Testis (tissue), 3 donors: ENCODE results near the gene ATP1B3. TPM values are rescaled to one million over a fixed set of nuclear protein-coding genes. Genes with fewer than 3 reads are reported as not detected.

Experiments
- DNase-seq: peaks from one replicate; pipeline ENCODE4 v3.0.0-alpha.2; 2019
- H3K27ac ChIP-seq, 2 donors: fragments of 200-600 bp; sonication (generic); one replicate each; pipeline ENCODE4 v1.5.1; 2019
- H3K27me3 ChIP-seq: fragments of 200-600 bp; sonication (generic); one replicate; pipeline ENCODE4 v1.5.1; 2019
- H3K36me3 ChIP-seq: fragments of 200-600 bp; sonication (generic); one replicate; pipeline ENCODE4 v1.5.1; 2017; ENCODE audit warnings: low read depth; ENCODE audit errors: missing control alignments
- H3K4me1 ChIP-seq: fragments of 200-600 bp; sonication (generic); one replicate; pipeline ENCODE4 v1.5.1; 2019
- H3K4me3 ChIP-seq, 2 donors: fragments of 200-600 bp; sonication (generic); one replicate each; pipeline ENCODE4 v1.5.1; 2017 to 2019
- H3K9me3 ChIP-seq: fragments of 200-600 bp; sonication (generic); one replicate; pipeline ENCODE4 v1.5.1; 2017
- POLR2A ChIP-seq: fragments of 450-650 bp; IDR thresholded peaks from one replicate; pipeline ENCODE4 v1.6.1; 2017; ENCODE audit warnings: antibody characterized with exemption, mild to moderate bottlenecking, moderate library complexity
- WGBS, 2 donors: methylation state at CpG; one replicate each; pipeline ENCODE4 v1.1.5; 2018; 5-methylcytosine and 5-hydroxymethylcytosine counted together
- intact Hi-C: fragments of 100-400 bp; cut with DNase I; formaldehyde crosslinking; loops from one replicate; pipeline ENCODE4 v1.15.1; 2023; ENCODE audit warnings: low total_unique reads
- polyA plus RNA-seq: library from polyadenylated mRNA; stranded (reverse); fragments of 350-450 nt; fragmentation: Illumina TruSeq; extraction: RNeasy Lipid Tissue Mini Kit (QIAGEN cat#74804); gene quantifications from one replicate; pipeline ENCODE4 v1.2.3, GENCODE V29; 2014; ENCODE audit warnings: low read depth, low replicate concordance; ENCODE audit not compliant: insufficient read depth
- total RNA-seq, 2 donors: library from RNA; depleted of rRNA; stranded (reverse); fragments of >200 nt; gene quantifications; one replicate each; pipeline ENCODE4 v1.2.3, GENCODE V29; 2016
- TF ChIP-seq, protein P1 (sequence below), 3 experiments: fragments of 450-650 bp in 2 of 3; fragments of 200-600 bp in 1 of 3; sonication (generic) in 1 of 3; IDR thresholded peaks; one replicate each; pipeline ENCODE4 v1.5.1; 2016 to 2019; ENCODE audit warnings: antibody characterized with exemption in 3 of 3, mild to moderate bottlenecking in 2 of 3, moderate library complexity in 1 of 3

ATP1B3 gene
- total and polyA plus RNA-seq, 3 donors from 2014 or later: 47.1 to 147 (median 79.5) TPM

- WGBS, 2 donors: 55 to 70% methylated on average over 11 of the region's 11 CpGs
- peaks cover 14% of the 10 kb centered on the region for H3K4me1 ChIP-seq
- no peak overlapping the region for H3K27ac ChIP-seq
- no peaks in the 10 kb centered on the region for H3K36me3 ChIP-seq
- intact Hi-C loops: no loop called here
- no peaks in the 10 kb centered on the region for H3K27me3 ChIP-seq
- no peaks in the 10 kb centered on the region for H3K9me3 ChIP-seq
- no peak overlapping the region for H3K4me3 ChIP-seq
- peak; percentile 20 for DNase-seq
- TF ChIP-seq, protein P1, sequence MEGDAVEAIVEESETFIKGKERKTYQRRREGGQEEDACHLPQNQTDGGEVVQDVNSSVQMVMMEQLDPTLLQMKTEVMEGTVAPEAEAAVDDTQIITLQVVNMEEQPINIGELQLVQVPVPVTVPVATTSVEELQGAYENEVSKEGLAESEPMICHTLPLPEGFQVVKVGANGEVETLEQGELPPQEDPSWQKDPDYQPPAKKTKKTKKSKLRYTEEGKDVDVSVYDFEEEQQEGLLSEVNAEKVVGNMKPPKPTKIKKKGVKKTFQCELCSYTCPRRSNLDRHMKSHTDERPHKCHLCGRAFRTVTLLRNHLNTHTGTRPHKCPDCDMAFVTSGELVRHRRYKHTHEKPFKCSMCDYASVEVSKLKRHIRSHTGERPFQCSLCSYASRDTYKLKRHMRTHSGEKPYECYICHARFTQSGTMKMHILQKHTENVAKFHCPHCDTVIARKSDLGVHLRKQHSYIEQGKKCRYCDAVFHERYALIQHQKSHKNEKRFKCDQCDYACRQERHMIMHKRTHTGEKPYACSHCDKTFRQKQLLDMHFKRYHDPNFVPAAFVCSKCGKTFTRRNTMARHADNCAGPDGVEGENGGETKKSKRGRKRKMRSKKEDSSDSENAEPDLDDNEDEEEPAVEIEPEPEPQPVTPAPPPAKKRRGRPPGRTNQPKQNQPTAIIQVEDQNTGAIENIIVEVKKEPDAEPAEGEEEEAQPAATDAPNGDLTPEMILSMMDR (IDR thresholded peaks at IDR 0.05): no peak
- no peak for TF ChIP-seq POLR2A
Measured at GRCh38 chr3:141849056-141849815, 27.2 kb upstream of the ATP1B3 start.

- Histone ChIP-seq H3K4me1 (peaks cover 9% of the 10 kb centered on the region), H3K36me3 (no peaks in the 10 kb centered on the region), H3K27me3 (no peaks in the 10 kb centered on the region), H3K4me3 (no peak overlapping the region), H3K27ac (no peak overlapping the region), H3K9me3 (no peaks in the 10 kb centered on the region)
- TF ChIP-seq POLR2A: no peak
- TF ChIP-seq, protein P1 (IDR thresholded peaks at IDR 0.05): no peak
- 79 to 80% methylated on average over 5 of the region's 5 CpGs for WGBS, 2 donors
- intact Hi-C loops: no loop called here
- no peak for DNase-seq
Measured at GRCh38 chr3:141851411-141851810, 25.0 kb upstream of the ATP1B3 start.

- WGBS, 2 donors: 64% methylated on average over 4 of the region's 4 CpGs
- peak overlapping the region in 1 of 2 donors; percentile 68 for H3K27ac ChIP-seq
- TF ChIP-seq, protein P1 (IDR thresholded peaks at IDR 0.05): no peak
- no peak for TF ChIP-seq POLR2A
- peaks cover 5% of the 10 kb centered on the region for H3K4me1 ChIP-seq
- no peaks in the 10 kb centered on the region for H3K27me3 ChIP-seq
- H3K9me3 ChIP-seq: no peaks in the 10 kb centered on the region
- H3K36me3 ChIP-seq: no peaks in the 10 kb centered on the region
- no peak for DNase-seq
- no peak overlapping the region for H3K4me3 ChIP-seq
- intact Hi-C loops: no loop called here
Measured at GRCh38 chr3:141853081-141853601, 23.3 kb upstream of the ATP1B3 start.

- Histone ChIP-seq H3K4me3 (no peak overlapping the region), H3K27ac (peak overlapping the region in 1 of 2 donors; percentile 68), H3K4me1 (peaks cover 5% of the 10 kb centered on the region), H3K27me3 (no peaks in the 10 kb centered on the region), H3K9me3 (no peaks in the 10 kb centered on the region), H3K36me3 (no peaks in the 10 kb centered on the region)
- 80 to 89% methylated on average over 8 to 10 of the region's 10 CpGs for WGBS, 2 donors
- no peak for TF ChIP-seq POLR2A
- TF ChIP-seq, protein P1 (IDR thresholded peaks at IDR 0.05): no peak
- intact Hi-C loops: no loop called here
- DNase-seq: no peak
Measured at GRCh38 chr3:141853629-141854168, 22.7 kb upstream of the ATP1B3 start.
